Tongue (tissue), 2 donors: ENCODE measurements around the gene MTA2. TPM values are rescaled to one million over a fixed set of nuclear protein-coding genes. Genes with fewer than 3 reads are reported as not detected.

Experiments
- DNase-seq: peaks from one replicate; pipeline ENCODE4 v3.0.0-alpha.2; 2015
- total RNA-seq: library from RNA; depleted of rRNA; stranded (reverse); fragments of >200 nt; gene quantifications from one replicate; pipeline ENCODE4 v1.2.3, GENCODE V29; 2014

Gene MTA2
- total RNA-seq, 1 donor from 2014 or later: 54.7 TPM

DNA sequence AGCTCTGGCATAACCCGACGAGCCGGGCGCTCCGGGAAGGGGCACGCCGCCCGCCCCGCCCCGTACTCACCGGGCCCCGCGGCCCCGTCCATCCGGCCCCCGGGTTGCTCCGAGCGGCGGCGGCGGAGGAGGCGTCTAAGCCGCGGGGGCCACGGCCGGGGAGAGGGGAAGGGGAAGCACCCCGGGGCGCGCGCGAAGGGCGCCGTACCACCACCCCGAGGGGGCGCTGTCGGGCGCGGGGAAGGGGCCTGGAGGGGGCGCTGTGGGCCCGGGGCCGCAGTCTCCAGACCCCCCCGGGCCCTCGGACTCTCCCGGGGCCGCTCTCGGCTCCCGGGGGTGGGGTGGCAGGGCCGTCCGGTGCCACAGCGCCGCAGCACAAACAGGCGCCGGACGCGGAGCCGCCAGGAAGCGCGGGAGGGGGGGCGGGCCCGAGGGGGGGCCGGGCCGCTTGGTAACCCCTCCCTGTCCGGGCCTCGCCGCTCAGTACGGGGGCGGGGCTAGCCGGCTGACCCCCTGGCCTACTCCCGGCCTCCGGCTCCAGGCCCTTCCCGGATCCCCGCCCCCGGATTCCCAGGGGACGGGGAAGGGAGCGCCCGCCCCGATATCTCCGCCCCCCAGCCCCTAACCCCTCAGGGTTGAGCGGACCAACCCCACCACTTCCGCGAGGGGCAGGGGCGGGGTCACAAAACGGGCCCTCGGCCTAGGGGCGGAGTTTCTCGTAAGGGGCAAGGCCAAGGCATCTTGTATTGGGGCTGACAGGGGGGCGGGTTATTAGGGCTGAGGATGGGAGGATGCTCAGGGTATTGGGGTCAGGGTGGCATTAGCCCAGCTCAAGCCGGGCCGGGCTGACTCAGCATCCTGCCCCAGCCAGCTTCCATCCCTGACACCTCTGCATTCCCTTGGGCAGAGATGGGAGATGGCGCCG is 11.0 kb upstream of the MTA2 start, which contains the start of the genes EML3 and ROM1:
EML3 (minus strand) TSS at position 410 of the 925 bp plus-strand sequence; CDS start at position 92, 318 bp downstream.
ROM1 (plus strand) TSS at position 892 of the 925 bp plus-strand sequence; CDS start at position 917, 25 bp downstream.
- DNase-seq: peak; percentile 91

GRCh38 chr11:62611705-62612365 is 10.2 kb upstream of the MTA2 start:
- peak; percentile 68 for DNase-seq

DNA sequence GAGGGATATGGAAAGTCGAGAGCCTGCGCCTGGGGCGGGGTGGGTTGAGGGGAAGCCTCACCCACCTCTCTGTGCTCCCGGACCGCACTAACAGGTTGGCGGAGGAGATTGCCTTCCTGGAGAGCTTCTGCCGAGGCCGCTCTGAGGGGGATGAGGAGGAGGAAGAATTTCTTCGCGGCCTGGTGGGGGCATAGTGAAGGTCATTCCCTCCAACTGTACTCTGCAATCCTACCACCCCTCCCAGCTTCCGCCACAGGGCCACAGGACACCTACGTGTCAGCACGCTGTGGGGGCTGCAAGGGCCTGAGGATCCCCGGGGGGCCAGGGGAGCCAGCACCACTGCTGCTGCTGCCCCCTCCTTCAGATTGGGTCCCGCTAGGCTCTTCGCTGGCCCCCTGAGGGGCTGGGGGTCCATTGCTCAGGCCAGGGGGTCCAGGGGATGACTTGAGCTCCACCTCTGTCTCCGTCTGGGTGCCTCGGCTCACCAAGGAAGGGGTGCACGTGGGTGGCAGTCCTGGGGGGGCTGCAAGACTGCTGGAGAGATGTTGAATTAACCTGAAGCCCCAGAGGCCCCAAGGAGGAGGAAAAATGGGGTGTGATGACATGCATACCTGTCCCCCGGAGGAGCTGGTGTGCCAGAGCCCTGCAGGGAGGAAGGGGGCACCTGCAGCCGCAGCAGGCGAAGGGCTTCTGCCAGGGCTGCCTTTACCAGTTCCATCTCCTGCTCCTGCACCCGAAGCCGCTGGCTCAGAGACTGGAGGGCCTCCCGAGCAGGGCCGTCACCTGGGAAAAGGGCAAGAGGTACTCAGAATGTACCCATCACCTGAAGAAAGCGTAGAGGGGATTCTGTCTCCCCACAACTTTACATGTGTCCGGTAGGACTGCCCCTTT is 9.4 kb upstream of the MTA2 start:
- no peak for DNase-seq

GRCh38 chr11:62610403-62610802 is 8.7 kb upstream of the MTA2 start:
- no peak for DNase-seq

DNA sequence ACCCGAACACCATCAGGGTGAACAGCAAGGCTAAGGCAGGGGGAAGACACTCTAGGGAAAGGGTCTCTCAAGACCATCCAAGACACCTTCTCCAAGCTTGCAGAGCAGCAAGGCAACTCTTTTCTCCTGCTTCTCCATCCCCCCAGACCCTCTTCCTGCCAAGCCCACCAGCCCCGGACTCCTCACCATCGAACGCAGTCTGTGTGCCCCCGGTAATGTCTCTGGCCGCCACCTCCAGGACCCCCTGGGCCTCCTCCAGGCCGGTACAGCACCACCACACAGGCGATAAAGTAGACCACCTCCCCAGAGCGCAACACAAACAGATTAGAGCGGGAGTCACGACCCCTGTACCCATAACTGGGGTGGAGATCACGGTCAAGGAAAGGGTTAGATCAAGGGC is 7.1 kb upstream of the MTA2 start:
- DNase-seq: no peak

GRCh38 chr11:62607714-62608113 is 6.0 kb upstream of the MTA2 start:
- DNase-seq: no peak

- DNase-seq: no peak
These were observed 4.2 kb upstream of the MTA2 start for GRCh38 chr11:62605902-62606301.

GRCh38 chr11:62605467-62605866 is 3.8 kb upstream of the MTA2 start:
- no peak for DNase-seq

- no peak for DNase-seq
These were observed 2.9 kb upstream of the MTA2 start for GRCh38 chr11:62604460-62605120.

- DNase-seq: no peak
These were observed 2.2 kb upstream of the MTA2 start for GRCh38 chr11:62603776-62604299.

- DNase-seq: no peak
These were observed 1.4 kb upstream of the MTA2 start for GRCh38 chr11:62603072-62603408.

DNA sequence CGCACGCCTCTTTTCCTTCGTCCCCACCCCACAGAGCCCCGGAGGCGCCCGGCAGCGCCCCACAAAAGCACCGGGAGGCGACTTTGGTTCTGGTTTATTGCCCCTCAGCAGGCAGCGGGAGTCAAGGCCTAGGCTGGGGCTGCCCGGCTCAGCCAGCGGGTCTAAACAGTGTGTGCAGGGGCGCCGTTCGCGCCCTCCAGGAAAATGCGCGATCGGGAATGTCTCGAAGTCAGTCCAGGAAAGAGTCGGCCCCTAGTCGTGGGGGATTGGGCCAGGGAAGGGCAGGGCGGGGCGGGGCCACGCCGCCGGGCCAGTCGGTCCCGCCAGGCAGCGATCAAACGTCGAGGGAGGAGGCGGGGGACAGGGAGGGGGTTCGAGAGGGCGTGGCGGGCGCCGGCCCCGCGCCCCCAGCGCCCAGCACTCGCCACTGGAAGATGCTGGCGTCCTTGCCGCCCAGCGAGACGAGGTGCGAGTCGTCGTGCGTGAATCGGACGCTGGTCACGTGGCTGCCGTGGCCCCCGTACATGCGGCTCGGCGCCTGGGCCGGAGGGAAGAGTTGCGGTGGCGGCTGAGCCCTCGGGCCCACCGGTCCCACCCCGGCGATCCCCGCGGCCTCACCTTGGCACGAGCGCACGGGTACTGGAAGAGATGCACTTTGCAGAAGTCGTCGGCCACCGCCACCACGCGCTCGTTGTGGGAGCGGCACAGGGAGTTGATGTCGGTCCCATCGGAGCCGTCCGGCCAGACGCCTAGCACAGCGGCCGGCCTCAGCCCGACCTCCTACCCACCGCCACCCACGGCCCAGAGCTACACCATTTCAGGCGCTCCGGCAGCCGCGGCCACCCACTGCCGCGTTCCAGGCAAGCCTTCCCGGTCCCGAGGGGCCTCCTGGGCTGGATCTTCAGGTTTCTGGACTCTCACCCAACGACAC is 741 bp upstream of the MTA2 start:
- DNase-seq: peak; percentile 81

DNA sequence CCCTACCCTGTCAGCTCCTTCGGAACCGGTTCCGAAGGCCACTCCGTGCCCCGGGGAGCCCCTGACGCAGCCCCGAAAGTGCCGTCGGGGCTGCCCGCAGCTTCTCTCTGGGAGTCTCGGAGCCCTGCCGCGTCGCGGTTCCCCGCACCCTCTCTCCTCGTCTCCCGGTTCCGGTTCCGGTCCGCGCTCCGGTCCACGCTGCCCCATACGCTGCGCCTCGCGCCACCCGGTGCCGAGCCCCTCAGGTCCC is 618 bp downstream of the MTA2 start:
- no peak for DNase-seq

DNA sequence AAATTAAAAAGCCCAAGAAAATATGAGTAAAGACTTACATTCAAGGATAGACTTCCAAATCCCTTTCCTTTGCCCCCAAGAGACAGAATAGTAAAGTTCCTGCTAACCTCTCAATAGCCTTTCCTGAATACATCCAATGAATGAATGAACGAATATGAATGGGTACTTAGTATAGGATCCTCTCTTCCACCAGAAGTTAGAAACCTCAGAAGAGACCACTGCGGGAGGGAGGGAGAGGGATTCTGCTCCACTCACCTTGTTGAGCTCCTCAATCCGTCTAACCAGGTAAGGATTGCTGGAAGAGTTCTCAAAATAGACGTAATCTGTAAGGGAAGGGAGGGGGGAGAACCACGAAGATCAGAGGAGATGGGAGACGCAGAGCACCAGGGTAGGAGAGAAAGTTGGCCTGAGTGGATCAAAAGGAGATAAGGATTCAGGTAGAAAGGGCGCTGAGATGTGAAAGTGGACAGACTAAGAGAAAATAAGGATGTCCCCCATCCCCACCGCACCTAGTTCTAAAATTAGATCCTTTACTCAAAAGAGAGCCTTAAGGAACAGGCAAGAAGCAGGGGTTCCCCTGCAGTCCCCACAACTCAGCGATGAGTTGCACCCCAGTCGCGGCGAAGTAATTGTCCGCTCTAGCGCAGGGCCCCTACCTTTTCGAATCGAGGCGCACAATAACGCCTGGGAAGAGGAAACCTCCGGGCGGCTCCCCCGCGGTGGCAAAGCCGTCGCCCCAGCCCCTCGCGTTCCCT is 1.1 kb downstream of the MTA2 start:
- DNase-seq: no peak

- DNase-seq: no peak
These were observed 1.8 kb downstream of the MTA2 start for GRCh38 chr11:62599901-62600300.

- DNase-seq: peak; percentile 98
These were observed 2.5 kb downstream of the MTA2 start for GRCh38 chr11:62599069-62599696.

DNA sequence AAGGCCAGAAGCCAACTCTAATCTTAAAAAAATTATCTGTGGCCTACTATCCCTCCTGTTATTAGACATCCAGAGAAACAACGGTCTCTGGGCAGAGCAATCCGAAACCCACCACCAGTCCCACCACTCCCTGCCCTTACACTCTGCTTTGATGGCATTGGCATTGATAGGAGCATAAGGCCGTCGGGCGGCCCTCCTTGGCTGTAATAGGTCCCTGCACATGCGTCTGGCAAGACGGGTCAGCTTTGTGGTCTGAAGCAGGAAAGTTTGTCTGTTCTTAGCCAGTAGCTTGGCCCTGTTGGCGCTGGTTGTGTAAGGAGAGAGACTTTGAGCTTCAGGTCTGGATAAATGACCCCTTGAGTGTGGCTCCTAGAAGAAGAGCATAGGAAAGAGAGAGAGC is 6.5 kb downstream of the MTA2 start:
- DNase-seq: no peak

DNA sequence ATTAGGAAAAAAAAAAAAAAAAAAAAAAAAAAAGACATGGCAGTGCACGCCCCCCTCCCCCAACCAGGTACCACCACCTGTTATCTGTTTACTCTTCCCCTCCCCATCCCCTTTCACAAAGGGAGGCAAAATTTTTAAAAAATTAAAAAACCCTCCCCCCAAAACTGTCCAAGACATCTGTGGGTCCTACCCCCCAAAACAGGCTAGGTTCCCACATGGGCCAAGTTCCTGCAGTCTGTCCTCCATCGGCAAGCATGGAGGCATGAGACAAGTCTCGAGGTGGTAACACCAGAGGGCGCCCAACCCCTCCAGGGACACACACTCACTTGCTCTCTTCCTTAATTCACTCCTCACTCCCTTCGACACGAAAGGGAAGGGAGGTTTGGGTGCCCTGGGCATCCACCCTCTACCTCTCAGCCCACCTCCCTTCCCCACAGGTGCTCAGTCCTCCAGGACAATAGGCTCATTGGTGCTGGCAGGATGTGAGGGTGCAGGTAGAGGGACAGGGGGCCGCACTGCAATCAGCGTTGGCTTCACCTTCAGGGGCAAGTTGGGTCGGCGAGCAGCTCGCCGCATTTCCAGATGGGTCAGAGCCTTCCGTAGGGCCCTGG is 8.1 kb downstream of the MTA2 start:
- DNase-seq: peak; percentile 73

- no peak for DNase-seq
These were observed 8.7 kb downstream of the MTA2 start for GRCh38 chr11:62592989-62593421.
